Osteoblast (primary cell): ENCODE data around the gene M1AP. TPM values are rescaled to one million over a fixed set of nuclear protein-coding genes. Genes with fewer than 3 reads are reported as not detected.
A peak's percentile ranks its signal among the peaks of the same experiment; 100 is the strongest.

Experiments
- DNase-seq: peaks from one replicate; pipeline ENCODE4 v3.0.0; 2011; ENCODE audit warnings: low spot score, mixed read lengths; ENCODE audit not compliant: insufficient read length; ENCODE audit errors: missing footprints
- H2AFZ ChIP-seq: 2 replicates; pipeline ENCODE4 v1.6.0; 2011; ENCODE audit warnings: mild to moderate bottlenecking, low read length
- H3K27ac ChIP-seq: 2 replicates; pipeline ENCODE4 v1.5.1; 2011; ENCODE audit warnings: mild to moderate bottlenecking, low read depth, low read length, moderate library complexity
- H3K27me3 ChIP-seq: 2 replicates; pipeline ENCODE4 v1.6.0; 2012; ENCODE audit warnings: mild to moderate bottlenecking, control low read depth, inconsistent platforms, low read length, moderate library complexity; ENCODE audit not compliant: insufficient read depth
- H3K36me3 ChIP-seq: 2 replicates; pipeline ENCODE4 v1.5.1; 2011; ENCODE audit warnings: mild to moderate bottlenecking, low read length, control low read depth, moderate library complexity; ENCODE audit not compliant: insufficient read depth
- H3K4me1 ChIP-seq: 2 replicates; pipeline ENCODE4 v1.5.1; 2011; ENCODE audit warnings: mild to moderate bottlenecking, low read length, control low read depth, moderate library complexity; ENCODE audit not compliant: insufficient read depth
- H3K4me2 ChIP-seq: 2 replicates; pipeline ENCODE4 v1.6.0; 2011; ENCODE audit warnings: mild to moderate bottlenecking, low read length; ENCODE audit not compliant: insufficient read depth
- H3K4me3 ChIP-seq: fragments of 200-600 bp; sonication (generic); 3 replicates; pipeline ENCODE4 v1.5.1; 2012; ENCODE audit warnings: mild to moderate bottlenecking, low read length, inconsistent platforms; ENCODE audit not compliant: insufficient read depth
- H3K79me2 ChIP-seq: 2 replicates; pipeline ENCODE4 v1.6.0; 2012; ENCODE audit warnings: mild to moderate bottlenecking, low read length, control low read depth, inconsistent platforms; ENCODE audit not compliant: insufficient read depth
- H3K9me3 ChIP-seq: 2 replicates; pipeline ENCODE4 v1.5.1; 2011; ENCODE audit warnings: low read depth, low read length, control low read depth
- H4K20me1 ChIP-seq: 2 replicates; pipeline ENCODE4 v1.6.0; 2012; ENCODE audit warnings: mild to moderate bottlenecking, low read length, control low read depth; ENCODE audit not compliant: insufficient read depth
- CTCF ChIP-seq: IDR thresholded peaks from 2 replicates; pipeline ENCODE4 v1.5.1; 2011; ENCODE audit warnings: mild to moderate bottlenecking, low read depth, low read length, moderate library complexity; ENCODE audit errors: extremely low read depth
- total RNA-seq: library from RNA; depleted of rRNA; stranded (reverse); fragments of >200 nt; gene quantifications from 2 replicates; pipeline ENCODE4 v1.2.3, GENCODE V29; 2012

M1AP gene
- total RNA-seq, 1 donor = under 0.01 TPM

GRCh38 chr2:74577448-74577847, 70.7 kb downstream of the M1AP start:
- Histone ChIP-seq H3K27ac (peak overlapping the region; percentile 90), H3K4me3 (no peak overlapping the region), H3K4me1 (peaks cover 52% of the 10 kb centered on the region), H3K79me2 (no peaks in the 10 kb centered on the region), H3K27me3 (no peaks in the 10 kb centered on the region), H3K4me2 (peak overlapping the region; percentile 49), H2AFZ (peak overlapping the region; percentile 66), H3K36me3 (no peaks in the 10 kb centered on the region), H3K9me3 (no peaks in the 10 kb centered on the region), H4K20me1 (no peaks in the 10 kb centered on the region)
- no peak for TF ChIP-seq CTCF
- DNase-seq = no peak

GRCh38 chr2:74576863-74577229, 71.3 kb downstream of the M1AP start:
- TF ChIP-seq CTCF = peak; percentile 33
- Histone ChIP-seq H4K20me1 (no peaks in the 10 kb centered on the region), H3K27me3 (no peaks in the 10 kb centered on the region), H3K4me3 (peak overlapping the region; percentile 5), H3K9me3 (no peaks in the 10 kb centered on the region), H3K79me2 (no peaks in the 10 kb centered on the region), H3K27ac (peak overlapping the region; percentile 90), H3K4me1 (peaks cover 52% of the 10 kb centered on the region), H3K36me3 (no peaks in the 10 kb centered on the region), H2AFZ (no peak overlapping the region), H3K4me2 (peak overlapping the region; percentile 49)
- DNase-seq = peak; percentile 75

GRCh38 chr2:74576211-74576862, 71.8 kb downstream of the M1AP start:
- Histone ChIP-seq H3K27ac (peak overlapping the region; percentile 90), H3K4me3 (peak overlapping the region; percentile 5), H3K79me2 (no peaks in the 10 kb centered on the region), H4K20me1 (no peaks in the 10 kb centered on the region), H3K36me3 (no peaks in the 10 kb centered on the region), H2AFZ (peak overlapping the region; percentile 14), H3K27me3 (no peaks in the 10 kb centered on the region), H3K4me2 (peak overlapping the region; percentile 49), H3K9me3 (no peaks in the 10 kb centered on the region), H3K4me1 (peaks cover 52% of the 10 kb centered on the region)
- TF ChIP-seq CTCF = no peak
- DNase-seq = no peak

GRCh38 chr2:74575320-74575719, 72.8 kb downstream of the M1AP start:
- Histone ChIP-seq H3K9me3 (no peaks in the 10 kb centered on the region), H3K4me2 (no peak overlapping the region), H3K79me2 (no peaks in the 10 kb centered on the region), H3K36me3 (no peaks in the 10 kb centered on the region), H3K4me3 (no peak overlapping the region), H3K27me3 (no peaks in the 10 kb centered on the region), H3K27ac (peak overlapping the region; percentile 90), H2AFZ (no peak overlapping the region), H4K20me1 (no peaks in the 10 kb centered on the region), H3K4me1 (peaks cover 56% of the 10 kb centered on the region)
- no peak for TF ChIP-seq CTCF
- DNase-seq = no peak
